SIG-M5 treated with dmso at 0.1 percent for 504 hours (cell line): ENCODE measurements around the gene MDC1.
"Not testable (repeated sequence)": the region's sequence is repeated elsewhere in the genome, so short reads cannot be mapped to it uniquely, and the experiment has no call there.

ENCODE experiments used
- DNase-seq: peaks from one replicate; lab custom pipeline; 2025; ENCODE audit not compliant: unreplicated experiment; lab: John Stamatoyannopoulos, UW

The MDC1 gene

DNA sequence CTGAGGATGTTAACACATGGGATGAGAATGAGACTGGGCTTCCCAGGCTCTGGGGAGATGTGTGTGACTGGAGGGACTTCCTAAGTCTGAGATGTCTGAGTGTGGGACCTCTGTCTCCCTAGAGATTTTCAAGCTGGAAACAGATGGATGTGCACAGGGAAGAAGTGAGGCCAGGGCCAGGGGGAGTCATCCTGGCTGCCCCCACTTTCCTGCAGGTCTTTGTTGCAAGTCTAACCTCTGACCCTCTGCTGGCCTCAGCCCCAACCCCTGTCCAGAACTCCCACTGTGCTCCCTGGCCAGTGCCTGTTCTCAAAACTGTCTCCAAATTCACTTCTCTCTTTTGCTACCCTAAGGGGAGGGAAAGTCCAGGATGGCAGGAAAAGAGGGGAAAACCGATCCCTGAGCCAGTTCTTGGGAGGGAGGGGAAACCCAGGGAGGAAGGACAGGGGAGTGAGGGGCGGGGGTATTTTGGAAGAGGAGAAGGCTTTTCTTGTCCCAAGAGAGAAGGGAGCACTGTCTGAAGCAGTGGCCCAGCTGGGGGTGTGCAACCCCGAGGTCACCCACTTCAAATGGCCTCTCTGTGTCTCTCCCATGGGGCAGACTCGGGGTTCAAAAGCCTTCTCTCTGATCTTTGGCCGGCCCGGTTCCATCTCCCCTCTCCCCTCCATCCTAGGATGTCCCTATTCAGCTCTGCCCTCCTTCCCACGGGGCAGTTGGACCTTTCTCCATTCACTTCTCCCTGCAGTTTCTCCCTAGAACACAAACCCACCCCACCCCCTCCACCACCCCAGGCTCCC is 33.7 kb downstream of the MDC1 start:
- DNase-seq = no peak

DNA sequence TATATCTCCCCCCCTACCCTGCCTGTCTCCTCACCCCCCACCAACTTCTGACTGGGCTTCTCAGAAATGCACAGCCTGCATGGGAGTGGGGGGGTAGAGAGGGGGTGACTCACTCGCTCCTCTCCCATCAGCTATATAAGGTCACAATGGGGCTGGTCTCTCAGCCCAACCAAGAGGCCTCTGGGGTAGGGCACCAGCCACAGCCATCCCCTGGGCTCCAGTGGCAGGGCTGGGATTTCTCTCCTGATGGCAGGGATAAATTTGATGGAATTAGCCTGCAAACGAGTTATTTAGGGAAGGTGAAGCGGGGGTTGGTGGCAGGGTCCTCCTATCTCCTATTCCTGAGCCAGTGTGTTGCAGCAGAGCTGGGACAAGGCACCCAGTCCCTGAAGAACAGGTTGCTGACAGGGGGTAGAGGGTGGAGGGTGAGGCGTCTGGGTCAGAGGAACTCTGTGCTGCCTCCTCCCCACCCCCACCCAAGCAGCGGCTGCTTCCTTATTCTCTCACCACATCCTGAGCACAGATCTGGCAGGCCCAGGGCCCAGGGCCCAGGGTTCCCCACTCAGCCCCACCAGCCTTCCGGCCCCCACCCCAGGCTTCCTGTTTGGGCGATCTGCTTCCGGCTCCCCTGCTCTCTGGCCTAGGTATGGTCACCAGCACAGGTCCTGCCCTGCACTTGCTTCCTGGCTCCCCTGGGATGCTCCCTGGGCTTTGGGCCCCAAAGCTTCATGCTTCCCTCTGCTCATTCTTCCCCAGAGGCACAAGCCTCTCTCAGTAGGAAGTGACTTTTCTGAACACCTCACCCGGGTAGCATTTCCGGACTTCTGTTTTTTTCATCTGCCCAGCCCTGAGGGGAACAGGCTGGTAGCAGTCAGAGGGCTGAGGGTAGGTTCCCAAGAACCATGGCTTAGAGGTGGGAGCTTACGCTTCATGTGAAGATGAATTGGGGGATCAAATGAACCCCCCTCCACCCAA is 34.7 kb downstream of the MDC1 start:
- DNase-seq = peak; percentile 89

DNA sequence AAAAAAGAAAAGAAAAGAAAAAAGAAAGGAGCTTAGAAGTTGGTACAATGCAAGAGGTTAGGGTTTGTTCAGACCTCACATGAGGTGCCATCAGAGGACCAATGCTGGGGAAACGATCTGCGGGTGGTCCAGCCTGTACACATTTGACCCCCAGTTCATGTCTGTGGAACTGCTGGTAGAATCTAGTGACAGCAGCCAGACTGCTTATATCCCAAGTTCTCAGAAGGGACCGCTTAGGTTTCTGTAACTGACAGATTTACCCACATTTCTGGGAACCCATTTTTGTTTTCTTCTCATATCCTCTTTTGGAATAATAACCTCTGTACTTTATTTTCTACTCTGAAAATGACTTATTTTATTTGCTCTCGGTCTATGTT is 35.3 kb downstream of the MDC1 start:
- DNase-seq = no peak

DNA sequence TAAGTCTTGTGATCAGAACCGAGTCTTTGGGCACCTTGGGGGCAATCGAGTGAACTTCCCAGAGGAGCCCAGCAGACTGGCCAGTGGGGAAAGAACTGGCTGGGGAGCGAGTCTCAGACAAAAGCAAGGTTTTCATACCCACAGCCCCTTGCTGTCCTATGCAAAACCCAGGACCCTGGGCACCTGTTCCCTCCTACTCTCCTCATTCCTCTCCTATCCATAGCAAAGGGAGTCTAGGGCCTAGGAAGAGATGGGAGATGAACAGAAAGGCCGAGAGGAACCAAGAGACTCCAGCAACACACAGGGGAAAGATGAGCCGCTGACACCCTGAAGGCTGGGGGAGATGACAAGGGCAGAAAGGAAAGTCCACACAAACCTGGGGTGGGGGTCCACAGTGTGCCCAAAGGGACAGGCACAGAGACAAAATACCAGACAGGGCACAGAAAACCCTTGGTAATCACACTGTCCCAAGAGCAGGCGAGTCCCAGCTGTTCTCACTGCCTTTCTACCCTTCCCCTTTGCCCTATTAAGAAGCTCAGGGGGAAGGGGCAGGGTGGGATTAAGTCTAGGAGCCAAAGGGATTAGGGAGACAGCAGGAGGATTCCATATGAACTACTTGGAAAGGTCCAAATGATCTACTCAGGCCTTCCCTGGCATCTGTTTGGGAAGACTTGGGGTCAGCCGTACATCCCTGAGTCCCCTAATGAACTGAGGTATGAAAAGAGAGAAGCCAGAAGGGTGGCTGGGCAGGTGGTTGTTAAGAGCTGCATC is 37.1 kb downstream of the MDC1 start:
- DNase-seq = no peak

DNA sequence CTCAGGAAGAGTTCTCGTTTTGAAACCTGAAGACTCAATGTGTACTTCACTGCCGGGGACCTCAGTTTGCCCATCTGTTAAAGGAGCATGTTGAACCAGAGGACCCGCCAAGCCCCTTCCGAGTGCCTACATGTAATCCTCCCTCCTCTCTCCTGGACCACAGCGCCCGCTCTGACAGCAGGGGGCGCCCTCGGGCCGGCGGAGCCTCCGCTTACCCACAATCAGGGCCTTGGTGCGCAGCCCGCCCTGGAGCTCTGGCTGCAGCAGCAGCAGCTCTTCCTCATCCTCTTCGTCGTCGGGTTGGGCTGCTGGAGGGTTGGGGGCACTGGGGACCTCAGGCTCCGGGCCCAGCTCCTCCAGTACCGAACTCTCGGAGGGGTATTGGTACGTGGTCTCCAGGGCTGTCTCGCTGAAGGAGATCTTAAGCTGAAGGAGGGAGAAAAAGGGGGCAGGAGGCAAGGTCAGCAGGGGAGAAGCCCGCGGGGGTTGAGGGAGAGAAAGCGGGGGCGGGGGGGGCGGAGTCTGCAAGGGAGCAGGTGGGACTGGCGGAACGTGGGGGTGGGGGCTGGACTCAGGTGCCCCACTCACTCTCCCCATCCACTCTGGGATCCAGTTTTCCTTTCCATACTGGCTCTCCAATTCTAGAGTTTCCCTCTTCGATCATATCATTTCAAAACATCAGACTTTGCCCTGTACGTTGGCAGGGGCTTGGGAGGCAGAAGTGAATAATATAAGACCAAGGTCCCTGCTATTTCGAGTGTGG is 37.9 kb downstream of the MDC1 start:
- peak; percentile 48 for DNase-seq

DNA sequence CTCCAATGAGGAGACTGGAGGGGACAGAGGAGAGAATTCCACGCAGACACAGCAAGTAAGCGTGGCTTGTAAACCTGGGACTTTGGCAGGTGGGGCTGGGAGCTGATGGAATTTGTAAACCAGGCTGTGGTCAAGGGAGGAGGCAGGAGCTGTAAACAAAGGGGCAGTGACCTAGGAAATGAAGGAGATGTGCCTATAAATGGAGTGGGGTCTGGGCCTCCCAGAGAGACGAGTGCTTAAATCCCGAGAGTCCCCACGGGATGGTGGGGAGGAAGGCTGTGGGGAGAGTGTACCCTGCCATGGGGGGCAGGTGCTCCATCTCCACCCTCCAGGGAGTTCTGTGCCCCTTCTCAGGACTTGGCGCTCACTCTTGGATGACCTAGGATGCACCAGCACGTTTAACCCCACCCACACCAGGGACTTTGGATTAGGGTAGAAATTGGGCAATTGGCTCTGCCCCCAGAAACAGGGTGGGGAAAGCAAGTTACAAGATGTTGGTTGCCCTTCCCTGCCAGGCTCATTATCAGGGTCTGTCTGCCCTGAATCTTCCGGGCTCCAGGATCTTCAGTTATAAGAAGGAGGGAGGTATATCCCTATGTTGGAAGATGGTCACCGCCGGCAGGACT is 40.3 kb downstream of the MDC1 start:
- DNase-seq = no peak

DNA sequence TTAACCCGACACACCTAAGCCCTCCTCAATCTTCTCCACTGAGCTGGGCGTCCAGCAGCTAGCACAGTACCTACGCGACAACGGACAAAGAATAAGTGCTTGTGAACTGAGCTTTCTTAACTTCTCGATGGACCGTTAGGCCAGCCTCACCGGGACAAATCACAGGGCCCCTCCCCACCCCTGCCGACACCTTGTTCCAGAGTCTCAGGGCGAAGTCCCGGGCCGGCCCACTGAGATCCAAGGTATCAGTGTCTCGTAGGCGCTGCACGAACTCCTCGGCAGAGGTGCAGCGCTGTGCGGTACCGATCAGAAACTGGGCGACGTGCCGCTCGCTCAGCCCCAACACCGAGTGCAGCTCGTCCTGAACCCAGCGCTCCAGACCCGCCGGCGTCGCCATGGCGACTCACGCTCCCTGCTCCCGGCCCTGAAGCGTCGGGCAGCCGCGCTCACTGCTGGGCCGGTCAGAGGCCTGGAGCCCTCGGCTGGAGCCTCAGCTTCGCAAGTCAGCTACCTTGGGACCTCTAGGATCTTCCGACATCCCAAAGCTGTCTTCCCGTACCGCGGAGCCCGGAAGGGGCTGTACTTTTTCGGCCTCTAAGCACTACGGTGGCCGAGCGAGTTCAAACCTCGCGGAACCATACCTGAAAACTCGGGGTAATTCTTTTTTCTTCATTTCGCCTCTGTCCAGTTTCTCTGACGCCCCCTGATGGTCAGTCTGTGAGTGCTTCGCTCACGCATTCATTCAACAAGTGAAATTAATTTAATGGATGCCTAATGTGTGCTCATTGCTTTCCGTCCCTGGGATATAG is 44.4 kb downstream of the MDC1 start, which contains the start of gene DHX16:
Gene DHX16, minus strand, starts transcription at position 562 of the 809 bp plus-strand sequence. Its CDS starts 165 bp downstream, at position 397.
- peak; percentile 94 for DNase-seq

DNA sequence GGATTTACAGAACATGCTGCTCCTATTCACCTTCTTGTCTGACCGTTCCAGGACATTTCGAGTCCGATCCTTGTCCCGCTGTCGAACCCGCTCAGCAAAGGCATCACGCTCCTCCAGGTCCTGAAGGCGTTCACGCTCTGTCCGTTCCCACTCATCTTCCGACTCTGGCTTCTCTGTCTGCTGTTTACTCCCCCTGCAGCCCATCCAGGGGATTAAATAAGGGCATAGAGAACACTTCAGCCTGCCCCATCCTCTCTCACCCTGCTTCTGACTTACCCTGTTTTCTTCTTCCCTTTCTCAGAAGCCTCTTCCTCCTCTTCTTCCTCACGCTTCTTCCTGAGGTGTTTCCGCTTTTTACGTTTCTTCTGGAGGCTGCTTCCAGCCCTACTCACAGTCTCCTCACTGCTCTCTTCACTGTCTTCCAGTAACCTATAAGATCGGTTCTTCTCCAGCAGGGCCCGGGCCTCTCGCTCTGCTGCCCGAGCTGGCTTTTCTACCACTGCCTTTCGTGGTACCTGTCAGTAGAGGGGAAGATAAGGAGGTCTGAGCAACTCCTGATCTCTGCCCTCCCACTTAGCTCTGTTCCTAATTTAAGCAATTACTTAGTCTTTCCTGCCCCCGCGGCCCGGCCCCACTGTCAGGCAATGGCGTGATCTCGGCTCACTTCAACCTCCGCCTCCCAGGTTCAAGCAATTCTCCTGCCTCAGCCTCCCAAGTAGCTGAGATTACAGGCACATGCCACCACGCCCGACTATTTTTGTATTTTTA is 46.1 kb downstream of the MDC1 start:
- DNase-seq = no peak

DNA sequence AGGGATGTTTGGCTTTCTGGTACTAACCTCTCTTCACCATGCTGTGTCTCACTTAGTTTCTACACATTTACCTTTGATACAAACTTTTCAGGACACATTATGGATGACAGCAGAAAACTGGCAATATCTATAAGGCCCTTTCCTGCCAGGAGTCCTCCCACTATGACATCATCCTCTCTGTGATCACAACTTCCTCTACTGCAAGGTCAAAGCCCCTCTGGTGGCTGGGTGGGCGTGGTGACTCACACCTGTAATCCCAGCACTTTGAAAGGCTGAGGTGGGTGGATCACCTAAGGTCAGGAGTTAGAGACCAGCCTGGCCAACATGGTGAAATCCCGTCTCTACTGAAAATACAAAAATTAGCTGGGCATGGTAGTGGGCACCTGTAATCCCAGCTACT is 50.8 kb downstream of the MDC1 start:
- not testable (repeated sequence) for DNase-seq

DNA sequence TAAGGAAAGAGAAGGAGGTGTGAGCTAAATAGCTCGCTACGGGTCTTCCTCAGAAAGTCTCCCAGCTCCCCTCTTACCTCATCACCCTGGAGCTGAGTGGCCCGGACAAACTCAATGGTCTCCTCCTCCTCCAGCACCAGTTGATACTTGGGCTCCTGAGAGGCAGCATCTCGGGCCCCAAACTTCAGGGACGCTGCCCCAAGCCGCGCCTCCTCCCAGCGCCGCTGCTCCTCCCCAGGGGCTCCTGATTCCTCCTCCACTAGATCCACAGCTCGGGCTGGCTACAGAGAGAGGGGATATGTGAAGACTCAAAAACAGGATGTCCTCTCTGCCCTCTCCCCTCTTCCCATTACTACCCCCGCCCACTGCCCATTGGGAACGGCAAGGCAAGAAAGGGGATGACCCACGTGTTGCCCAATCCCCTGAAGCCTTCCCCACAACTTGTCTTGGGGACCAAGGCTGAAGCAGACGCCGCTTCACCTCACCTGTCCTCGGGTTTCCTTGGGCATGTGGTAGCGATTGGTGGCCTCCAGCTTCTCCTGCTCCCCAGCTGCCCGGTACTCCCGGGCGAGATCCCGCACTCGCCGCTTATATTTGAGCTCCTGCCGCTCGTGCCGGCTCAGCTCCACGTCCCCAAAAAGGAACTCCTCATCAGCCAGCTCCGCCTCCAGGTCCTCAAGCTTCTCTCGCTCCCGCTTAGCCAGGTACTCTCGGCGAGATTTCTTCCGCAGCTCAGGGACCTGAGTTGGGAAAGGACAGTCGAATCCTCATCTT is 51.9 kb downstream of the MDC1 start:
- no peak for DNase-seq

DNA sequence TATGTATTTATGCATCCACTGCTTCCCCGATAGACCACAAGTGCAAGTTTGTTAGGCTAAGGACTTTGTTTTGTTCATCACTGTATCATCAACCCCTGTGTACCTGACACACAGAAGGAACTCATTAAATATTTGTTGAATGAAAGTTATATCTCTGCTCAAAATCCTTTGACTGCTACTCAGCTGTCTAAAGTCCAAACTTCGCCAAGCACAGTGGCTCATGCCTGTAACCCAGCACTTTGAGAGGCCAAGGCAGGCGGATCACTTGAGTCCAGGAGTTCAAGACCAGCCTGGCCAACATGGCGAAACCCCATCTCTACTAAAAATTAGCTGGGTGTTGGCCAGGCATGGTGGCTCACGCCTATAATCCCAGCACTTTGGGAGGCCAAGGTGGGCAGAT is 59.2 kb downstream of the MDC1 start:
- not testable (repeated sequence) for DNase-seq

DNA sequence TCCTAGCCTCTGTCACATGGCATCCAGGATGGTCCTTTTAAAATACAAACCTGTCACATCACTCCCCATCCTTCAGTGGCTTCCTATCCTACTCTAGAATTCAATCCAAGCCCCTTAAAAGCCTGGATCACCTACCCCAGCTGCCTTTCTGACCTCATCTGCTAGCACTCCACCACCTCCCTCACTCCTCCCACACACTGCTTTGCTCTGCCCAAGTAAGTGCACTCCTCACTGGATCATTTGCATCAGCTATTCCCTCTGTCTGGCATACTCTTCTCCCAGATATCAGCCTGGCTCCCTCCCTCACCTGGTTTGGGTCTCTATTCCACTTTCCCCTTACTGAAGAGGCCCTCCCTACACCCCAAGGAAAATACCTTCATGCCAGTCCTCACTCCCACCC is 59.6 kb downstream of the MDC1 start:
- no peak for DNase-seq

DNA sequence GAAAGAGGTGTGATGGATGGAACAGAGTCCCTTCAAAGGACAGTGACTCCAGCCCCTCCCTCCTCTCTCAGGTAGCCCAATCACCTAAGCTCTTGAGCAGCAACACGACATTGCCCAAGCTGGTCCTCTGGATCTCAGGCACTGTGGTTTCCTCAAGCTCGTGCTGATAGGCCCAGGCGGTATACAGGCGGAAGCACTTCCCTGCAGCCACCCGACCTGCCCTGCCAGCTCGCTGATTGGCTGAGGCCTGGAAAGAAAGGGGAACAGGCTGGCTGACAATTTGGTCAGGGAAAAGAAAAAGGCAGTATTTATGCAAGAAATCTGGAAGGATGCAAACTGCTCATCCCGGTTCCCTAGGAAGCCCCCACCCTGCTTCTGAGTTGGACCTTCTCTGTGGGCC is 60.6 kb downstream of the MDC1 start:
- DNase-seq = no peak

DNA sequence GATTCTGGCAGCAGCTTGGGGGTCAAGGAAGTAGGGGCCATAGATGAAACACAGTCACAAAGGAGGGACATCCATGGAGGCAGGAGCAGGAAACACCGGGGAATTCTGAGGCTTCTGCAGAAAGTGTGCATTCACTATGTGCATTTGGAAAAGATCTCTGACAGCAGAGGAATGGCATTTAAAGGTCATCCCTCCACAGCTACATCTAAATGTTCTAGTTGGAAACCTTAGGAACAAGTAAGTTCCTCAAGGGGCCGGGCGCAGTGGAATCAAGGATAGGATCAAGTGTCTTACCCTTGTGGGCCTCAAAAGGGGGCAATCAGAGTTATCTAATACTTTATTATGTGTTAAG is 61.4 kb downstream of the MDC1 start:
- DNase-seq = no peak

DNA sequence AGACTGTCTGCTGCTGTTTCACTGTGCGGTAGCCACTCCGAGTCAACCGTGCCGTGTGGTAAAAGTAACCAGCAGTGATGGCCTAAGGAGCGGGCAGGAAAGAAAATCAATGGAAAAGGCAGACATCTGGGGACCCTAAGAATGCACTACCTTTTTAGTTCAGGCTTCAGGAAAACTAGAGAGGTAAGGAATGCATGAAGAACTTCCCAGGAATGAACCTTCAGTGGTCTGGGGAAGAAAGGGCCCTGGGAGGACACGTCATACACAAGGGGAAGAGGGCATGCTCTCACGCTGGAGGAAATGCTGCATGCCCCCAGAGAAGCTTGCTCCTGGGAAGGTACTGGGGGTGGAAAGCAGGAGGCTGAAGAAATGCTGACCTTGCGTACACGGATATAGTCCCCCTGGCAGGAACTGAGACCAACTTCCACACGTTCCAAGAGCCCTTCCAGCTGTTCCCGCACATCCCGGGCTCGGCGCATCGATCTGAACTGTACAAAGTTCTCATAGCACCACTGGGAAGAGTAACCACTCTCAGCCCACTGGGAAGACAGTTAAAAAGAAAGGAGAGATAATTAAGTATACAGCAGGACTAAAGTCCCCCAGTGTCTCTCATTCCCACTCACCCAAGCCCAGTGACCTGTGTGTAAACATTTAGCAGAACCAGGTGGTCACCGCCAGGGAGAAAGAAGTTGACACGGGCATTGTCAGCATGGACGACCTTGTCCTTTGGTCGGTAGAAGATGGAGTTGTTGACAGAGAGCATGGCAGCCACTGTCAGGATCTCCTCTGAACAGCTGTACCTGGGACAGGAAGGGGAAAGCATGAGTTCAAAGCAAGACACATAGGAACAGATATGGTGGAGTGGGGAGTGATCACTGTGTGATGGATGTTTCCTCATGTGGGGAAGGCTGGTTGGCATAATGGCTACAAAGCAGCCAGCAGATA is 62.0 kb downstream of the MDC1 start:
- DNase-seq = no peak

DNA sequence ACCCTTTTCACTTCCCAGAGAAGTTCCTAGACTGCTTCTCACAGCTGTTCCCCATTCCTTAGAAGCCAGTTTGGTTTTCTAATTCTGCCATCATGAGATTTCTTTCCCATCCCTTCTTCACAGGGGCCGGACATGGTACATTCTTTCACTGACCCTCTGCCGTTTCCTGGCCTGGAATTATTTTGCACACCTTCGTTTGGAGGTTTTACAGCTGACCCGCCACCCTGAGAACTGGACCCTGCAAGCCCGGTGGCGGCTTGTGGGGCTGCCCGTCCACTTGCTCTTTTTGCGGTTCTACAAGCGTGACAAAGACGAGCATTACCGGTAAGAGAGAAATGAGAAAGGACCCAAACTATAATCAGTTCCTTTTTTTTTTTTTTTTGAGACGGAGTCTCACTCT is 65.9 kb downstream of the MDC1 start:
- DNase-seq = no peak
